Measurements from ENCODE around the gene ADSL.
"Not testable (repeated sequence)": the region's sequence is repeated elsewhere in the genome, so short reads cannot be mapped to it uniquely, and the experiment has no call there.

Gene ADSL

DNA sequence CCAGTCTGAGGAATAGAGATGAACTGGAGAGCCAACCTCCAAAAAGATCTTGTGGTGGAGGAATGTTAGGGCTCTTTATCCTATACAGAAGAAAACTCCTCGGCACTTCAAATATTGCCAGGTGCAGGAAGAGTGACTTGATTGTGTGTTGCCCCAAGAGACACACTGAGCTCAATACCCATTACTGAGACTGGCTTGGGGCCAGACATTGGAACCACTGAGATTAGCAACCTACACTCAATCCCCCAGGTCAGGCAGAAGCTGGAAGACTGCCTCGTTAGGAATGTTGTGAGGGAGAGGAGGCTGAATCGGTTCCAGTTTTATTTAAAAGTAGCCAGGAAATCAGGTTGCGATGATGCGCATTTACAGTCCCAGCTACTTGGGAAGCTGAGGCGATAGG is 21.7 kb downstream of the ADSL start:
- WGBS, 2 experiments (ENCODE audit: insufficient coverage in 2 of 2), result 89 to 93% methylated on average over 5 of the region's 6 CpGs
- Histone ChIP-seq H3K36me3 (ENCODE audit: control insufficient read depth, insufficient read depth, low read length) (peaks cover 64% of the 10 kb centered on the region), H3K9me3 (ENCODE audit: control insufficient read depth, low read length) (no peaks in the 10 kb centered on the region), H3K4me1 (ENCODE audit: control insufficient read depth, insufficient read depth, low read length, poor library complexity, severe bottlenecking) (peaks cover 2% of the 10 kb centered on the region), H3K27ac (ENCODE audit: low read depth, low read length, severe bottlenecking) (no peak overlapping the region), H3K4me3 (ENCODE audit: extremely low read depth, insufficient read depth, low read length, poor library complexity, severe bottlenecking) (no peak overlapping the region)

DNA sequence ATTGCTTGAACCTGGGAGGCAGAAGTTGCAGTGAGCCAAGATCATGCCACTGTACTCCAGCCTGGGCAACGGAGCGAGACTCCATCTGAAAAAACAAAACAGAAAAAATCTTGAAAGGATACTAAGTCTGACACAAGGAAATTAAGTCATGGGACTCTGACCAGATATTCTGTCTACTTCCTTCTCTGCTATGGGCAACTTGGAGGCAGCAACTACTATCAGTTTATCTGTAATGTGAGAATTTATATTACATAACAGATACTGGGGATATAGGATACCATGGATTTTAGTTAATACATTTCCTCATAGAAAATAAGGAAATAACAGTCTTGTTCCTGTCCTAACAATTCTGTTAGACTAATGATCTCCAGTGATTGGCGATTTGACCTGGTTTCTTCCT is 22.5 kb downstream of the ADSL start:
- WGBS, 2 experiments (ENCODE audit: insufficient coverage in 2 of 2), result no CpG with 5 or more reads among the region's 3 CpGs
- H3K9me3 ChIP-seq (ENCODE audit: control insufficient read depth, low read length), result no peaks in the 10 kb centered on the region
- no peak overlapping the region for H3K4me3 ChIP-seq (ENCODE audit: extremely low read depth, insufficient read depth, low read length, poor library complexity, severe bottlenecking)
- H3K36me3 ChIP-seq (ENCODE audit: control insufficient read depth, insufficient read depth, low read length), result peaks cover 62% of the 10 kb centered on the region
- H3K4me1 ChIP-seq (ENCODE audit: control insufficient read depth, insufficient read depth, low read length, poor library complexity, severe bottlenecking), result no peaks in the 10 kb centered on the region
- H3K27ac ChIP-seq (ENCODE audit: low read depth, low read length, severe bottlenecking), result no peak overlapping the region

DNA sequence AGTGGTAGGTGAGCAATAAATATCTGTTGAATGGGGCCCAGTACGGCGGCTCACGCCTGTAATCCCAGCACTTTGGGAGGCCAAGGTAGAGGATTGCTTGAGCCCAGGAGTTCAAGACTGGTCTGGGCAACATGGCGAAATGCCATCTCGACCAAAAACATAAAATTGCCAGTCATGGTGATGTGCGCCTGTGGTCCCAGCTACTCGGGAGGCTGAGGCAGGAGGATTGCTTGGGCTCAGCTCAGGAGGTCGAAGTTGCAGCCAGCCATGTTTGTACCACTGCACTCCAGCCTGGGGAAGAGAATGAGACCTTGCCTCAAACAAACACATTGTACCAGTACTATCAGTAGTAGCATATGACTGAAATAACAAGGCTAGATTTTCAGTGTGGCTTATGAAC is 28.3 kb downstream of the ADSL start:
- Histone ChIP-seq H3K27ac (ENCODE audit: low read depth, low read length, severe bottlenecking) (no peak overlapping the region), H3K9me3 (ENCODE audit: control insufficient read depth, low read length) (no peaks in the 10 kb centered on the region), H3K4me3 (ENCODE audit: extremely low read depth, insufficient read depth, low read length, poor library complexity, severe bottlenecking) (no peak overlapping the region), H3K4me1 (ENCODE audit: control insufficient read depth, insufficient read depth, low read length, poor library complexity, severe bottlenecking) (no peaks in the 10 kb centered on the region), H3K36me3 (ENCODE audit: control insufficient read depth, insufficient read depth, low read length) (peaks cover 24% of the 10 kb centered on the region)
- 95 to 98% methylated on average over 8 of the region's 8 CpGs for WGBS, 2 experiments (ENCODE audit: insufficient coverage in 2 of 2)

DNA sequence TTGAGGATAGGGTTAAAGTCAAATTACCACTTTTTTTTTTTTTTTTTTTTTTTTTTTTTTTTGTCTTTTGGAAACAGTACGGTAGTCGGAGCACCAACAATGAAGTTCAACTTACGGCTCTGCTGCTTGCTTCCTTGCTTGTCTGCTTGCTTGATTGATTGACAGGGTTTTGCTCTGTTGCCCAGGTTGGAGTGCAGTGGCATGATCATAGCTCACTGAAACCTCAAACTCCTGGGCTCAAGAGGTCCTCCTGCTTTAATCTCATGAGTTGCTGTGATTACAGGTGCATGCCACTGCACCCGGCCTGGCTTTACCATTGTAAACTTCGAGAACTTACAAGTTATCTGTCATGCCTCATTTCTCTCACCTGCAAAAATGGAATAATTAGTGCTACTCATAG is 29.8 kb downstream of the ADSL start:
- Histone ChIP-seq H3K4me3 (ENCODE audit: extremely low read depth, insufficient read depth, low read length, poor library complexity, severe bottlenecking) (no peak overlapping the region), H3K36me3 (ENCODE audit: control insufficient read depth, insufficient read depth, low read length) (peaks cover 29% of the 10 kb centered on the region), H3K27ac (ENCODE audit: low read depth, low read length, severe bottlenecking) (no peak overlapping the region), H3K4me1 (ENCODE audit: control insufficient read depth, insufficient read depth, low read length, poor library complexity, severe bottlenecking) (no peaks in the 10 kb centered on the region), H3K9me3 (ENCODE audit: control insufficient read depth, low read length) (no peaks in the 10 kb centered on the region)
- 100% methylated on average over 3 of the region's 5 CpGs for WGBS, 2 experiments (ENCODE audit: insufficient coverage in 2 of 2)

DNA sequence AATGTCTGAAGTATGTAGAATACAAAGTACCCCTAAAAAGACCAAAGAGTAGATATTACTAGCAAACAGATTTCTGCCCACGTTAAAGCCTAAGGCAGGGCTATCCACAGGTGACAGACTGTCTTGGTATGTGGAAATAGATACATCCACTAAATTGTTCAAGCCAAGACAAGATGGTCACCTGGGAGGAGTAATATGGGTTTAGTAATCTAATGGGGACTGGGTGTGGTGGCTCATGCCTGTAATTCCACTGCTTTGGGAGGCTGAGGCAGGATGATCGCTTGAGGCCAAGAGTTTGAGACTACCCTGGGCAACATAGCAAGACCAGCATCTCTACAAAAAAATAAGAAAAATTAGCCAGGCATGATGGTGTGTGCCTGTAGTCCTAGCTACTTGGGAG is 31.6 kb downstream of the ADSL start:
- no peak overlapping the region for H3K27ac ChIP-seq (ENCODE audit: low read depth, low read length, severe bottlenecking)
- WGBS, 2 experiments (ENCODE audit: insufficient coverage in 2 of 2), result no CpG with 5 or more reads among the region's 2 CpGs
- H3K36me3 ChIP-seq (ENCODE audit: control insufficient read depth, insufficient read depth, low read length), result peaks cover 24% of the 10 kb centered on the region
- no peak overlapping the region for H3K4me3 ChIP-seq (ENCODE audit: extremely low read depth, insufficient read depth, low read length, poor library complexity, severe bottlenecking)
- no peaks in the 10 kb centered on the region for H3K9me3 ChIP-seq (ENCODE audit: control insufficient read depth, low read length)
- H3K4me1 ChIP-seq (ENCODE audit: control insufficient read depth, insufficient read depth, low read length, poor library complexity, severe bottlenecking), result no peaks in the 10 kb centered on the region

DNA sequence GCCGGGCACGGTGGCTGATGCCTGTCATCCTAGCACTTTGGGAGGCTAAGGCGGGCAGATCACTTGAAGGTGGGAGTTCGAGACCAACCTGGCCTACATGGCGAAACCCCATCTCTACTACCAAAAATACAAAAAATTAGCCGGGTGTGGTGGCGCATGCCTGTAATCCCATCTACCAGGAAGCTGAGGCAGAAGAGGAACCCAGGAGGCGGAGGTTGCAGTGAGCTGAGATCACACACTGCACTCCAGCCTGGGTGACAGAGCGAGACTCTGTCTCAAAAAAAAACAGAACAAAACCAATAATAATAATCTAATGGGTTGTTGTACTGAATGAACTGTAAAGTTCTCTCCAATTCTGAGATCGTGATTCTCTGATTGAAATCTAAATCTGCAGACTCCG is 32.1 kb downstream of the ADSL start:
- H3K27ac ChIP-seq (ENCODE audit: low read depth, low read length, severe bottlenecking); H3K4me3 ChIP-seq (ENCODE audit: extremely low read depth, insufficient read depth, low read length, poor library complexity, severe bottlenecking); H3K9me3 ChIP-seq (ENCODE audit: control insufficient read depth, low read length); H3K4me1 ChIP-seq (ENCODE audit: control insufficient read depth, insufficient read depth, low read length, poor library complexity, severe bottlenecking): not testable (repeated sequence)
- peaks cover 18% of the 10 kb centered on the region for H3K36me3 ChIP-seq (ENCODE audit: control insufficient read depth, insufficient read depth, low read length)
- 96 to 98% methylated on average over 6 to 8 of the region's 11 CpGs for WGBS, 2 experiments (ENCODE audit: insufficient coverage in 2 of 2)

DNA sequence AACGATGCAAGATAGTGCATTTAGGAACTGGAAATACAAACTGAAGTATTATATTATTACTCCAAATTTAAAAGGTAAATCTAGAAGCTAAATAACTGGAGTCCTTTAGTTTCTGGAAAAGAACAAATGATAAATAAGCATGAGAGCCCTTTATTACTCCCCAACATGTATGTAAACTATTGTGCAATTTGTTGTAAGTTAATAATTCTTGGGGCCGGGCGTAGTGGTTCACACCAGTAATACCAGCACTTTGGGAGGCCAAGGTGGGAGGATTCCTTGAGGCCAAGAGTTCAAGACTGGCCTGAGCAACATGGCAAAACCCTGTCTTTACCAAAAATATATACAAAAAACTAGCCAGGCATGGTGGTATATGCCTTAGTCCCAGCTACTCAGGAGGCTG is 35.2 kb downstream of the ADSL start:
- Histone ChIP-seq H3K36me3 (ENCODE audit: control insufficient read depth, insufficient read depth, low read length) (peaks cover 5% of the 10 kb centered on the region), H3K27ac (ENCODE audit: low read depth, low read length, severe bottlenecking) (no peak overlapping the region), H3K9me3 (ENCODE audit: control insufficient read depth, low read length) (no peaks in the 10 kb centered on the region), H3K4me3 (ENCODE audit: extremely low read depth, insufficient read depth, low read length, poor library complexity, severe bottlenecking) (no peak overlapping the region), H3K4me1 (ENCODE audit: control insufficient read depth, insufficient read depth, low read length, poor library complexity, severe bottlenecking) (peaks cover 5% of the 10 kb centered on the region)
- no CpG with 5 or more reads among the region's 3 CpGs for WGBS, 2 experiments (ENCODE audit: insufficient coverage in 2 of 2)

DNA sequence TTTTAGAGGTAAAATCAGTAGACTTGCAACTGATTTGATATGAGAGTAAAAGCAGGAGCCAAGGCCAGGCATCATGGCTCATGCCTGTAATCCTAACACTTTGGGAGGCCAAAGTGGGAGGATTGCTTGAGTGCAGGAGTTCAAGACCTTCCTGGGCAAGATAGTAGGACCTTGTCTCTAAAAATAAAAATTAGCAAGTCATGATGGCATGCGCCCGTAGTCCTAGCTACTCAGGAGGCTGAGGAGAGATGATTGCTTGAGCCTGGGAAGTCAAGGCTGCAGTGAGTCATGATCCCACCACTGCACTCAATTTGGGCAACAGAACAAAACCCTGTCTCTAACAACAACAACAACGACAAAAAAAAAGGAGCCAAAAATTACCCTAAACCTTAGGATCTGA is 37.6 kb downstream of the ADSL start:
- H3K4me1 ChIP-seq (ENCODE audit: control insufficient read depth, insufficient read depth, low read length, poor library complexity, severe bottlenecking), result peaks cover 5% of the 10 kb centered on the region
- WGBS, 2 experiments (ENCODE audit: insufficient coverage in 2 of 2), result no CpG with 5 or more reads among the region's 3 CpGs
- H3K4me3 ChIP-seq (ENCODE audit: extremely low read depth, insufficient read depth, low read length, poor library complexity, severe bottlenecking), result no peak overlapping the region
- H3K27ac ChIP-seq (ENCODE audit: low read depth, low read length, severe bottlenecking), result peak overlapping the region; percentile 55
- no peaks in the 10 kb centered on the region for H3K9me3 ChIP-seq (ENCODE audit: control insufficient read depth, low read length)
- peaks cover 10% of the 10 kb centered on the region for H3K36me3 ChIP-seq (ENCODE audit: control insufficient read depth, insufficient read depth, low read length)

DNA sequence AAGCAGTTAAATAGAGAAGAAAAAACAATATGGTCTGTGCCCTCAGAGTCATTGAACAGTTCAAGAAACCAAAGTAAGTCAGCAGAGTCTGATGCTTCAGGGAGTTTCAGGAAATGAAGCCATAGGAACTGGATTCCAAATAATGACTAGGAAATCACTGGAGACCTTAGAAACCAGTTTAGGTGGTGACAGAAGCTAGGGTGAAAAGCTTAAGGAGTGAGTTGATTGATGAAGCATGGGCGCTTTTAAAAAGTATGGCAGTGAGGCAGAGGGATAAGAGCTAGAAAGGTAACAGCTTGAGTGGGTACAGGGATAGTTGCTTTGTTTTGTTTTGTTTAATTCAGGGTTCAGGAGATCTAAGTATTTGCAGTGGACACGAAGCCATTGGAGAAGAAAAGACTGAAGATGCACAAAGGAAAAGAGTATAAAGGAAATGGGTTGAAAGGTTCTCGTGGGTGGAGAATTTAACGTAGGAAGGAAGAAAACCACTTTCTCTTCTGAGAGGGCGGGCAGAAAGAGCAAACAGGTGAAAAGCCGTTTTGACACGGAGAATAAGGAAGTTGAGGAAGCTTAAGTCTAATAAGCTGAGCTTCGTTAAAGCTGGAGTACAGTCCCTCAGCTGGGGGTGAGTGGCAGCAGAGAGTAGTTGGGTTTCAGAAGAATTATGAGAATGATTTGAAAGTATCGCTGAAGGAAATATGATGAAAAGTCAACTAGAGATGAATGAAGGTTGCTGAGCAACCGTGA is 38.9 kb downstream of the ADSL start:
- Histone ChIP-seq H3K9me3 (ENCODE audit: control insufficient read depth, low read length) (no peaks in the 10 kb centered on the region), H3K4me1 (ENCODE audit: control insufficient read depth, insufficient read depth, low read length, poor library complexity, severe bottlenecking) (peaks cover 5% of the 10 kb centered on the region), H3K4me3 (ENCODE audit: extremely low read depth, insufficient read depth, low read length, poor library complexity, severe bottlenecking) (no peak overlapping the region), H3K36me3 (ENCODE audit: control insufficient read depth, insufficient read depth, low read length) (peaks cover 10% of the 10 kb centered on the region), H3K27ac (ENCODE audit: low read depth, low read length, severe bottlenecking) (no peak overlapping the region)
- WGBS, 2 experiments (ENCODE audit: insufficient coverage in 2 of 2), result 90 to 97% methylated on average over 10 of the region's 10 CpGs

DNA sequence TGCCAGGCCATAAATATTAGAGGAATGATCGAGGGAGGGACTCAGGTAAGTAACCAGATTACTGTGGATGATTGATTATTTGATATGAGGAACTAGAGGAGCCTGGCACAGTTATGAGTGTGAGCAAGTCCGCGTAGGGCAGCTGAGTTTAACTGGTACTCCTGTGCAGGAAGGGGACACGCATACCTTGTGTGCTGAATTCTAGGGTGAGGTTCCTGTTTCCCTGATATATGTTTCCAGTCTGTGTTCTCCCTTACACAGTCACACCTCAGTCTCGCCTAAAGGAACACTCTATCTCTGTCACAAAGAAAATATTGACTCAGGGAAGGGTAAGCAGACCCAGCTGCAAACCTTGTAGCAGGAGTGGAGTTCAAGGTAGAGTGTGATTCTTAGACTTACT is 41.4 kb downstream of the ADSL start:
- H3K4me3 ChIP-seq (ENCODE audit: extremely low read depth, insufficient read depth, low read length, poor library complexity, severe bottlenecking), result no peak overlapping the region
- no peaks in the 10 kb centered on the region for H3K9me3 ChIP-seq (ENCODE audit: control insufficient read depth, low read length)
- H3K4me1 ChIP-seq (ENCODE audit: control insufficient read depth, insufficient read depth, low read length, poor library complexity, severe bottlenecking), result peaks cover 5% of the 10 kb centered on the region
- WGBS, 2 experiments (ENCODE audit: insufficient coverage in 2 of 2), result 90 to 100% methylated on average over 1 to 2 of the region's 5 CpGs
- H3K36me3 ChIP-seq (ENCODE audit: control insufficient read depth, insufficient read depth, low read length), result peaks cover 4% of the 10 kb centered on the region
- H3K27ac ChIP-seq (ENCODE audit: low read depth, low read length, severe bottlenecking), result no peak overlapping the region

DNA sequence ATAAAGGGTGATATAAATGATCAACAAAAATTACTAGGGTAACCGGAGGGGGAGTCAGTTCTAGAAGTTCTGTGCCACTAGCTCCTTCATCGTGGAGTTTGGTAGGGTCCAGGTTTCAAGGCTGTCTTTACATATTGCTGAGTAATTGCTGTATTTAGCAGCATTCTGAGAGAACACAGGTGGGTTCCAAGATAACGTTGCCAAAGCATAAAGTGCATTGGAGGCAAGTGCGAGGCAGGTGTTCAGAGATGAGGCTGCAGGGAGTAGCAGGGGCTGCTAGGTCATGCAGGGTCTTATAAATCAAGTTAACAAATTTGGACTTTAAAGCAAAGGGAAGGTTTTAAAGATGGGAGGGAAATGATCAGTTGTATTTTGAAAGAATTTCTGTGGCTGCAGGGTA is 41.9 kb downstream of the ADSL start:
- H3K4me1 ChIP-seq (ENCODE audit: control insufficient read depth, insufficient read depth, low read length, poor library complexity, severe bottlenecking), result peaks cover 5% of the 10 kb centered on the region
- no peaks in the 10 kb centered on the region for H3K9me3 ChIP-seq (ENCODE audit: control insufficient read depth, low read length)
- 93 to 95% methylated on average over 4 of the region's 4 CpGs for WGBS, 2 experiments (ENCODE audit: insufficient coverage in 2 of 2)
- no peak overlapping the region for H3K27ac ChIP-seq (ENCODE audit: low read depth, low read length, severe bottlenecking)
- H3K4me3 ChIP-seq (ENCODE audit: extremely low read depth, insufficient read depth, low read length, poor library complexity, severe bottlenecking), result no peak overlapping the region
- peaks cover 5% of the 10 kb centered on the region for H3K36me3 ChIP-seq (ENCODE audit: control insufficient read depth, insufficient read depth, low read length)
